Vagina (tissue), 2 donors: ENCODE data around the gene KRT4.

Experiments used
- CTCF ChIP-seq, 3 experiments: fragments of 450-650 bp in 2 of 3; fragments of 200-600 bp in 1 of 3; sonication (generic) in 1 of 3; IDR thresholded peaks; one replicate each; pipeline ENCODE4 v1.5.1; 2017 to 2019; ENCODE audit warnings: antibody characterized with exemption in 3 of 3, mild to moderate bottlenecking in 2 of 3, moderate library complexity in 2 of 3
- POLR2A ChIP-seq, 2 donors: fragments of 450-650 bp; IDR thresholded peaks; one replicate each; pipeline ENCODE4 v1.6.1; 2017; ENCODE audit warnings: antibody characterized with exemption in 2 of 2, mild to moderate bottlenecking in 2 of 2, moderate library complexity in 2 of 2

- no peak for TF ChIP-seq POLR2A (IDR thresholded peaks at IDR 0.05)
- TF ChIP-seq CTCF (IDR thresholded peaks at IDR 0.05) = no peak
These were observed 49.9 kb downstream of the KRT4 start for GRCh38 chr12:52763991-52764390.
